ENCODE results near the gene NAT16.
A peak's percentile ranks its signal among the peaks of the same experiment; 100 is the strongest.

The NAT16 gene

DNA sequence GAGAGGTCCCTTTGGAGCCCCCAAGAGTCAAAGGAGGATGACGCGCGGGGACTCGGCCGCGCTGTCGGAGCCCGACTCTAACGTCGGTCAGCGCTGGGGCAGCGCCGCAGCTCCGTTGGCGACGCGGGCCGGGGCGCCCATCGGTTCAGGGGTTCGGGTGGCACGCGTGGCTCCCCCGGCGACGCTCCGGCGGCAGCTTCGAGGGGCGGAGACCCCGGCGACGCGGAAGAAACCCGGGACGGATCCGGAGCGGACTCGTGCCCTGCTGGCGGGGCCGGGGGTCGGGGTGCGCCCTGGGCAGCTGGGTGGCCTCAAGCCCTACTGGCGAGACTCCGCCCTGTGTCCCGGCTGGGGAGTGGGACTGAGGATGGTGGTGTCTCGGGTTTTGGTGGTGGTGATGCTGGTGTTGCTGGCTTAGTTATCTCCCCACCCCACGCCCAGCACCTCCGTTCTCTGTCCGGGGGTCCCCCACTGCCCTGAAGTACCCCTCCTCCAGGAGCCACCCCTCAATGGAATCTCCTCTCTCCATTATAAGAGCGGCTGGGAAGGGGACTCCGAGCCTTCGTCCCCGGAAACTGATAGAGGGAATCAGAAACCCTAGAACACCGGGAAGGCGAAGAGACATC, at the start of gene NAT16:
NAT16 (minus strand) TSS at position 164 of the 626 bp plus-strand sequence. CDS start 5,486 bp downstream, outside the sequence.
- no peak for DNase-seq

DNA sequence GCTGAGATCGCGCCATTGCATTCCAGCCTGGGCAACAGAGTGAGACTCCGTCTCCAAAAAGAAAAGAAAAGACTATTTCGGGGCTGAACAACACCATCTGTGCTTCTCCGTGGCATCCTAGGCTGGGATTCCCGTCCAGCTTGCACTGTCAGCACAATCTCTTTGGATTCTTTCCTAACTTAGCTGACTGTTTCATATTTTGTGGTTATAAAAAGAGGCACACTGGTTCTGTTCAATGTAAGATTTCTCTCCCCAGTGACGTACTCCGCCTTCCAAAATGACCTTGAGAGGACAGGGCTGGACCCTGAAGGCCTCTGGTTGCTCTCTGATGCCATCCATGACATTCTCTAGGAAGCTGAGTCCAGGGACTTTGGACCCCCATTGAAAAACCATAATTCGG, 46.6 kb upstream of the NAT16 start:
- DNase-seq: no peak

DNA sequence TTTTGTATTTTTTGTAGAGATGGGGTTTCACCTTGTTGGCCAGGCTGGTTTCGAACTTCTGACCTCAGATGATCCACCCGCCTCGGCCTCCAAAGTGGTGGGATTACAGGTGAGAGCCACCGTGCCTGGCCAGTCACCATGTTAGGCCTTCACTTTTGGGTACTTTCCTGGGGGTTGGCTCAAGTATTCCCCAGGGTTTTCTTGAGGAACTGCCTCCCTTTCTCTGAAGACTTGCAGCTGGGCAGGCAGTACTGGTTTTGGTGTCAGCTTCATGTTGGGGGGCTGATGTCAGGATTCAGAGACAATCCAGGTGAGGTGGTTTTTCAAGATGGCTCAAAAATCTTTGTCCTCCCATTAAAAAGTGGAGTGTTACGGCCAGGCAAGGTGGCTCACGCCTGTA, 45.6 kb upstream of the NAT16 start:
- DNase-seq: no peak

DNA sequence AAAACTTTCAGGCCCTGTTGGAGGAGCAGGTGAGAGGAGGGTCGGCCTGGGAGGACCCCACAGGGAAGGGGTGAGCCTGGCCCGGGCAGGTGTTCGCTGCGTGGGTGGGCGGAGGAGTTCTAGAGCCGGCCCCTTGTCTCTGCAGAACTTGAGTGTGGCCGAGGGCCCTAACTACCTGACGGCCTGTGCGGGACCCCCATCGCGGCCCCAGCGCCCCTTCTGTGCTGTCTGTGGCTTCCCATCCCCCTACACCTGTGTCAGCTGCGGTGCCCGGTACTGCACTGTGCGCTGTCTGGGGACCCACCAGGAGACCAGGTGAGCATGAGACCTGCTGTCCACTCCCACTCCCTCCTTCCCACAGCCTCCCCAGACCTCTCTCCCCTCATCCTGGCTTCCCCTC, 43.4 kb upstream of the NAT16 start:
- DNase-seq: no peak

DNA sequence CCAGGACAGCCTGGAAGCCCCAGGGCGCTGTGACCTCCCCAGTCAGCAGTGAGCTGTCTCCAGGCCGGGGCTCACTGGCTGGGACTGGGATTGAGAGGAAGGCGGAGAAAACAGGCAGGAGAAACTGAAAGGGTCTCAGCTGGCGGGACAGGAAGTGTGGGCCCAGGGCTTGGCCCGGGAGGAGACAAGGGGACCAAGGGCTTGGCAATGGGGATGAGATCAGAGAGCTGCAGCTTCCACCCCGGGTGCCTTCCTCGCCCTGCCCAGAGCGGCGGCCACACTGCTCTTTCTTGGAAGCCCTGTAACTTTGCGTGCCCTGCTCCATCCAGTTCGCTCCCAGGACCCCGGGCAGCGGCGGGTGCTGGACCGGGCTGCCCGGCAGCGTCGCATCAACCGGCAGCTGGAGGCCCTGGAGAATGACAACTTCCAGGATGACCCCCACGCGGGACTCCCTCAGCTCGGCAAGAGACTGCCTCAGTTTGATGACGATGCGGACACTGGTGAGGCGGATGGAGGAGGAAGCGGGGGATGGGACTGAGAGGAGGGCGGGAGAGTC, 42.3 kb upstream of the NAT16 start:
- no peak for DNase-seq

DNA sequence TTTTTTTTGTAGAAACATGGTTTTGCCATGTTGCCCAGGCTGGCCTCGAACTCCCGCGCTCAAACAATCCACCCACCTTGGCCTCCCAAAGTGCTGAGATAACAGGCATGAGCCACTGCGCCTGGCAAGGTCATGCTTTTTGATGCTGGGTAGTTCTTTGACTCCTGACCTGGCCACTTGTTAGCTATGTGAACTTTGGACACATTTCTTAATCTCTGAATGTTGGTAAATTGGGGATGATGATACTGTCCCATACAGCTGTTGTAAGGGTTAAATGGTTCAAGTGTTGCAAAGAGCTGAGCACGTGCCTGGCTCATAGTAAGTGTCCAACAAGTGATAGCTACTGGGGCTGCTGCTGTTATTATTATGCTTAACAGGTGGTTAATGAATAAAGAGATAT, 40.2 kb upstream of the NAT16 start:
- DNase-seq: no peak

DNA sequence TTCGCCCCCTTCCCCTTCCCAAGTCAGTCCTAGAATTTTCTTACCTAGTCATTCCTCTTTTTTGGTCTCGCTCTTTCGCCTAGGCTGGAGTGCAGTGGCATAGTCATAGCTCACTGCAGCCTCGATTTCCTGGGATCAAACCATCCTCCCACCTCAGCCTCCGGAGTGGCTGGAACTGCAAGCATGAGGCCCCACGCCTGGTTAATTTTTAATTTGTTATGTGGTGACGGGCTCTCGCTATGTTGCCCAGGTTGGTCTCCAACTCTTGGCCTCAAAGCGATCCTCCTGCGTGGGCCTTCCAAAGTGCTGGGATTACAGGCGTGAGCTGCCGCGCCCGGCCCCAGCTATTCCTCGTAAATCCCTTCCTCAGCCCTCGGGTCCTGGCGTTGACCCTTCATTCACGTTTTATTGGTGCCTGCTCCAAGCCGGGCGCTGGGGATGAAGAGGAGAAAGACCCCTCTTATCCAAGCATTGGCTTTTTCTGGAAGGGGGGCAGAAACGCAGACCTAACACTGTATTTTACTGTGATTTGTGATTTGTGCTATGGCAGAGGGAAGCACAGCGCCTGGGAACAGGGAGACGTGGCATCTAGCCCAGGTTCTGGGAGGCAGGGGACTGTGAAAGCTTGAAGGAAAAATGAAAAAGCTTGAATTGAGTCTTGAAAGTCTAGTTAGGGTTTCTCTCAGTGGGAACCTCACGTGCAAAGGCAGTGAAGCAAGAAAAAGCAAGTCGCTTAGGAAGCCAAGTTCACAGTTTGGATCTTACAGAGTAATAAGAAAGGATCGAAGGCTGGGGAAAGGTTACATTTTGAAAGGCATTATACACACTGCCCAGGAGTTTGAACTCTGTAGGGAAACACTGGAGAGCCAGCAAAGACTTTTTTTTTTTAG, 38.4 kb upstream of the NAT16 start:
- no peak for DNase-seq

DNA sequence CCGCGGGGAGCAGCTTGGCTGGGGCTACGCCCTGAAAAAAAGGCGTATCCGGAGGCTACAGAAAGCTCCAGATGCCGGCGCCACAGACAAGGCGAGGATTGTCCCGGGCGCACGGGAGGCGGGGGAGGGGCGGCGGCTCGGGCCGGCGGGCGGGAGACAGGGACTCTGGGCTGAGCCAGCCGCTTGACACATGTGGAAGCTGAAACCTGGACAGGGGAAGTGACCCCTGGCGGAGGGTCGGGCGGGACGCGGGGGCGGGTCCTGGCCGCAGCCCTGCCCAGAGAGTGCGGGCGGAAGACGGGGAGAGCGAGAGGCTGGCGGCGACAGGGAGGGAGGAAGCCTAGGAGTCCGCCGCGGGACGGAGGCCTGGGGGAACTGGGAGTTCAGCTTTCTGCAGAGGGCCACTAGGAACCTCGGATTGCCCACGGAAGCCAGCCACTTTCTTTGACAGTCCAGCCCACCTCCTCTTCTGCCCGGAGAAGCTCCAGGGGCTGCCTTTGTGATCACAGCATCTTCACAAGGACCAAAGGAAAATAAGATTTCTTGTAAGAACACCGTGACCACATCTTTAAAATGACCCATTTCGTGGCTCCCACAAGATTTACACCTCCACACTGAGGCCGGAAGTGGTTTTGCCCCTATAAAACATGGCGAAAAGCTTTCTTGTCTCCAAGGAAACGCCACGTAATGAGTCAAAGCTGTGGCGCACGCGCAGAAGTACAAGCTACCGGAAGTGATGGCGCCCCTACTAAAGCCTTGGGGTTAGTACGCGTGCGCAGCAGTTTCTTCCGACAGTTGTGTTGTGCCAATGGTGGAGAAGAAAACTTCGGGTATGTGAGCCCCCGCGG, 37.5 kb upstream of the NAT16 start, which contains the start of the genes PLOD3 and ZNHIT1:
PLOD3 (minus strand) TSS at position 194 of the 848 bp plus-strand sequence. CDS start 307 bp downstream, outside the sequence.
ZNHIT1 (plus strand) TSS at position 778 of the 848 bp plus-strand sequence; CDS start at position 809, 31 bp downstream.
- peak; percentile 97 for DNase-seq

DNA sequence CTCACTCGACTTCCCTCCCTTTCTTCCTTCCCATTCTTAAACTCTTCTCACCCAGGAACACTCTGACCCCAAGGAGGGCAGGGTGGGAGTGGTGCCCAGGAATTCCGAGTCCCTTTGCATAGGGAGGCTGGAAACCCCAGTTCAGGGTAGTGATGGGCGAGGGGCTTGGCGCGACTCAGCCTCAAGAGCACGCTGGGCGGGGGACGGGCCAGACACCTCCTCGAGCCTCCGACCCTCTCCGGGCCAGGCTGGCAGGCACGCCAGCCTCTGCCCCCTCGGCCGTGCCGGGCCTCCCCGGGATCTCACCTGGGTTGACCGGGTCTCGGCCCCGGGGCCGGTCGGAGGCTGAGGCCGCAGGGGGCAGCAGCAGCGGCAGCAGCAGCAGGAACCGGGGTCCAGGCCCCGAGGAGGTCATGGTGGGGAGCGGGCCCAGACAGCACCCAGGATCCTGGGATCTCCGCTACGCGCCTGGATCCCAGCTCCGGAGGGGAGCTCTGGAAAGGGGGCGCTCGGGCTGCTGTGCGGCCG, 36.8 kb upstream of the NAT16 start:
- DNase-seq: no peak

DNA sequence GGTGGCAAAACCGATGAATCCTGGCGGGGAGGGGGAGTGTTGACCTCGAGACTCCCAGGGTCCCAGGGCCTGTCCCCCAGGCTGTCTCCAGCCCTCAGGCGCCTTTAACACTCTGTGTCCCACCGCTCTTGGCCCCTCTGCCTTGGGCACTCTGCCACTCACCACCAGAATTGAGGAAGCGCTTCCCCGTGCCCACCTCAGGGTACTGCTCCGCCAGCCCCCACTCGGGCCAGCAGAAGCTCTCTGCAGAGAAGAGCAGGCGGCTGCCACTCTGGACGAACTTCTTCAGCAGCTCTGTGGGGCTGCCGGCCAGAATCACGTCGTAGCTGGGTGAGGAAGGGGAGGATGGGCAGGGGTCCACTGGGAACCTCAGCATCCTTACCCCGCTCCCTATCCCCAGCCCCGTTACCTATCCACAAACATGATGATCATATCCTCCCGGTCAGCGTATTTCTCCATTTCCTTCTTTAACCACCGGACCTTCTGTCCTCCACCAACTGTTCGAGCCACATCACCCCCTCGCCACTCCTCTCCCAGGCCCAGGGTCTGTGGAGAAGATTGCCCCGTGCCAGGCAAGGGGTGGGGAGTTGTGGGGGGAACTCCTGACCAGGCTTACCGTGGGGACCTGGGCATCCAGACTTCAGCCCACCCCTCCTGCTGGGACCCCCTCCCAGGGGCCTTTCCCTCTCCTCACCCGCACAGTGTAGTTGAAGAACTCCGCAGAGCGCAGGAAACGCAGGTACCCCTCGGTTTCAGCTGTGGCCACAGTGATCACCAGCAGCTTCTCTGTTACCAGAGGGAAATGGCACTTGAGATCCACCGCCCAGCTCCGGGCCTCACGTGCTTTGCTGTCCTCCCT, 36.1 kb upstream of the NAT16 start:
- DNase-seq: peak; percentile 16

DNA sequence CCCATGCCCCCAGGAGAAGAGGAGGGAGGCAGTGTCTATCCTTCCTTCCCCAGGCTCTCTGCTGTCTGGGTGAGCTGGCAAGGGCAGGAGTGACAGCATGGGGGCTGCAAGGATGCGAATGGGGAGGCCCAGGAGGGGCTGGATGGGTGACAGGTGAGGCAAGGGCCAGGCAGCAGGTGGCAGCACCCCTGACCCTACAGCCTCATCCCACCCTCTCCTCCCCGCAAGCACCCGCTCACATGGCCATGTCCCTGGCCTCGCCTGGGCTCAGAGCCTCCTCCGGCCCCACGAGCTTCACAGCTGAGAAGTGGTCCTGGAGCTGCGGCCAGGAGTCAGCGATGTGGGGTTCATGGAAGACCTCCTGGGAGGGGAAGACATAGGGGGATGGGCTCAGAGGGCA, 31.9 kb upstream of the NAT16 start:
- DNase-seq: no peak

DNA sequence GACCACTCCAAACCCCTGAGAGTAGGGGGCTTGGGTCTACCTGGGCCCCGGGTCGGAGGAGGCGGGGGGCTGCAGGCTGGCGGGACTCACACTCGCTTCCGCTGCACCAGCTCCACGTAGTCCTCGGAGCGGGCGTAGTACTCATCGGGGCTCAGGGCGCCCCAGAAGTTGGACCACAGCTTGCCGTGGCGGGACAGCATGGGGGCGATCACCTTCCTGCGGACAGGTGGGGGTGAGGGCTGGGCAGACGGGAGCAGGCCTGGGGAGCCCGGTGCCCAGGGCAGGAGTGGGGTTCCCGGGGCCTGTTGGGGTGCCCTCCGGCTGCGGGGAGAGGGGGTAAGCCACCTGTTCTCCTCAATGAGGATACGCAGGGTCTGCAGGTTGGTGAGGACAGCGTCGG, 31.4 kb upstream of the NAT16 start:
- DNase-seq: no peak

DNA sequence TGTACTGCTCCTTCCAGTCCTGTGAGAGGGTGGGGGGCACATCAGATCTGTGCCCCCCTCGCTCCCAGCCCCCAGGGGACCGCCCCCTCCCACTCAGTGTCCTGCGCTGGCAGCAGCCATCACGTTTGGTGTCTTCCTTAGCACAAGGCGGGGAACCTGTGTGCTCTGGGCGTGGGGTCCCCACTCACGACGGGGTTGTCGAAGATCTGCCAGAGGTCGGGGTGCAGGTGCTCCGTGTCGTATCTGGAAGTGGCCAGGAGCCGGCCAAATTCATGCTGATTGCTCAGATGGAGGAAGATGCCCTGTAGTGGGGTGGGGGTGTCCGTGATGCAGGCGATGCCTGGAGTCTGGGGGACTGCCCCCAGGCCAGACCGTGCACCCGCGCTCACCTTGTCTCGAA, 30.1 kb upstream of the NAT16 start:
- no peak for DNase-seq

DNA sequence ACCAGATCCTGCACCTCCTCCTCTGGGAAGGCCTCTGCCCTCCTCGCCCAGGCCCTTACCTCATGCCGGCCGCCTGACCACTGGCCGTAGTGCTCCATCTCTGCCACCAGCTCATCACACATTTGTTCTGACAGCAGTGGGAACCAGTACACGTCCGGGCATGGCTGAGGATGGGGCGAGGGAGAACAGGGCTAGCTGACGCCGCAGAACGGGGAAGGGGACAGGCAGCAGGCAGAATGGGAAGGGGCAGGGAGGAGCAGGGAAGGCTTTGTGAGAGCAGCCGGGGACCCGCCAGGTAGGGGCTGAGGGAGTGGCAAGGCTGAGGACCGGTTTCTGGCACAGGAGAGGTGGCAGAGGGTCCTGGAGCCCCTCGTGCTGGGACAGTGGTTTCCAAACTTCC, 28.7 kb upstream of the NAT16 start:
- no peak for DNase-seq

DNA sequence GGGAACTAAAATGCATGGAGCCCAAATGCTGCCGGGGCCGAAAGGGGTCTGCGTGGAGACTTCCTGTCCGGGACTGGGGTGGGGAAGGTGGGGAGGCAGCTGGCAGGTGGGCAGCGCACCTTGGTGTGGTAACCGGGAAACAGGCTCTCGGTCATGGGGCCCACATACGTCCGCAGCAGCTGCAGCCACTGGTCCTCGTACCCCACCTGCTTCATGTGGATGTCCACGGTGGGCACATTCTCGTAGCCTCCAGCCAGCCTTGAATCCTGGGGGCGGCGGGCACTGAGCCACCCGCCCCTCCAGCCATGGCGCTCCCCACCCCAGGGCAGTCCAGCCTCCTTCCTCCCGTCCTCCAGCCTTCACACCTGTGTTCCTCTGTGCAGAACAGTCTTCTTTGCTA, 27.4 kb upstream of the NAT16 start:
- DNase-seq: no peak

DNA sequence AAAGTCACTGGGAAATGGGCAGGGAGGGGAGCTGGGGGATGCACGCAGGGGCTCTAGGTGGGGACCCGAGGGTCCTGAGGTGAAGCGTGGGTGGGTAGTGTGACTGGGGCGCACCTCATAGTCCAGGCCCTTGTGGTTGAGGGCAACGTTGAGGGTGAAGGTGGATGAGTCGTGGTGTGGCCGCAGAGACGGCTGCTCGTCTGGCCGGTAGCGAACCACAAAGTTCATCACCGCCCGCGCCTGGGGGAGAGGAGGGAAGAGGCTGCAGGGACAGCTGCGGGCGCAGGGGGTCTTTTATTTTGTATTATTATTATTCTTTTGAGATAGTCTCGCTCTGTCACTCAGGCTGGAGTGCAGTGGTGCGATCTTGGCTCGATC, 26.6 kb upstream of the NAT16 start:
- DNase-seq: no peak

DNA sequence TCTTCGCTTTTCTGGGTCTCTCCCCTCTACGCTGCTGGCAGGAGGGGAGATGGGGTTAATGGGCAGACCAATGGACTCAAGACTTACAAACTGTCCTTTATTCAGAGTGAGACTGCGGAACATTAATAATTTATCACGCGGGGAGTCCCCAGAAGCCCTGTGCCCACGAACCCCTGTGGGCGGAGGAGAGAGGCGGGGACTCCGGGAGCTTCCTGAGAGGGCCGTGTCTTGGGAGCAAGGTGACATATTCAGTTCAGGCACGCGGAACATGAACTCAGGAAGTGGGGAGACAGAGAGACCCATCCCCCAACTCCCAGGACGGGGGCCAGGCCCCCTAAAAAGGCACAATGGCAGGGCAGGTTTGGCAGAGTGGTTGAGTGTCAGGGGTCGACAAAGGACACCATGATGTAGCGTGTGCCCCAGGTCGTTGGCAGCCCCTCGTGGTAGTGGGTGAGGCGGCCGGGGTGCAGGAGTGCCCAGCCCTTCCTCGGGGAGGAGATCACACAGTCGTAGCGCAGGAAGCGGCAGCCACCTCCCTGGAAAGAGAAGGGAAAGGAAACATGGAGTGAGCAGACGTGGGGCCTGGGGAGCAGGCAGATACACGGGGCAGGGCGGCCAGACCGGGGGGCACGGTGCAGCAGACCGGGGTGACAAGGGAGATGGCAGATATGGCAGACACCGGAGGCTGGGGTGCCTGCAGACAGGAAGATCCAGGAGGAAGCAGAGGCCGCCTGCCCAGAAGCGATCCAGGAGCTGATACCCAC, 26.0 kb upstream of the NAT16 start:
- no peak for DNase-seq

DNA sequence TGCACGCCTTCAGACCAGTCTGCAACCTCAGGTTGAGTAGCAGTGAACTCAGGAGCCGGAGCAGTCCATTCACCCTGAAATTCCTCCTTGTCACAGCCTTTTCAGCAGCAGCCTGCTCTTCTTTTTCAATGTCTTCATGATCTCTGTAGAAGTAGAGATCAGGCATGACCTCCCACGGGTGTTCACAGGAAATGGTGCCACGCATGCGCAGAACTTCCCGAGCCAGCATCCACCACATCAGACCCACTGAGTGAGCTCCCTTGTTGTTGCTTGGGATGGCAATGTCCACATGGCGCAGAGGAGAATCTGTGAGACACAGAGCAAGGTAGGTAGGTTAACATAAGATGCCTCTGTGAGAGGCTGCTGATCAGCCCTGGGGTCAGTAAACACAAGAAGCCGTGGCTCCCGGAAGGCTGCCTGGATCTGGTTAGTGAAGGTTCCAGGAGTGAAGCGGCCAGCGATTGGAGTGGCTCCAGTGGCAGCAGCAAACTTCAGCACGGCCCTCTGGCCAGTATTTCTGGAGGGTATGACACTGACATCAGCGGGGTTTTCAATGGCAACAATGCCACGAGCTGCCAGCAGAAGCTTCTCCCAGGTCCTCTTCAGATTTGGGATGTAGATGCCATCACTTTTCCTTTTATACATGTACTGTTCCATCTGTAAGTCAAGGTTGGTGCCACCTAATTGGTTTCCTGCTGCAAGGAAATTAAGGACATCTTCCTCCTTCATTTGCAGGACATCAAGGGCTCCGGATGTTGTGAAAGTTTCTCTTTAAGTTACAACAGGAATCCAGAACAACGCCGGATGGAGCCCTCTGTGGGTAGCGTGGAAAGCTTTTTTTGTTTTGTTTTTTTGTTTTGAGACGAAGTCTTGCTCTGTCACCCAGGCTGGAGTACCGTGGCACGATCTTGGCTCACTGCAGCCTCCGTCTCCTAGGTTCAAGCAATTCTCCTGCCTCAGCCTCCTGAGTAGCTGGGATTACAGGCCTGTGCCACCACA, 23.9 kb upstream of the NAT16 start:
- DNase-seq: peak; percentile 24

DNA sequence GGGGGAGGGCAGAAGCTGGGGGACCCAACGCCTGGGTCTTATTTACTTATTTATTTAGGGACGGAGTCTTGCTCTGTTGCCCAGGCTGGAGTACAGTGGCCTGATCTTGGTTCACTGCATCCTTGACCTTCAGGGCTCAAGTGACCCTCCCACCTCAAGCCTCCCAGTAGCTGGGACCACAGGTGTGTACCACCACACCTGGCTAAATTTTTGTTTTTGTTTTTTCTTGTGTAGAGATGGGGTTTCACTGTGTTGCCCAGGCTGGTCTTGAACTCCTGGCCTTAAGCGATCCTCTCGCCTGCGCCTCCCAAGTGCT, 22.5 kb upstream of the NAT16 start:
- no peak for DNase-seq
